ENCODE results near the gene ANKRD13D.

ANKRD13D gene

GRCh38 chr11:67289226-67289650 is at the start of gene ANKRD13D:
Gene ANKRD13D (plus strand): TSS chr11:67289303. CDS start chr11:67289461, 158 bp downstream.
- no peak for DNase-seq

GRCh38 chr11:67239783-67240575 is 49.1 kb upstream of the ANKRD13D start:
- peak; percentile 98 for DNase-seq

GRCh38 chr11:67240576-67241389 is 48.3 kb upstream of the ANKRD13D start:
- peak; percentile 79 for DNase-seq

GRCh38 chr11:67242548-67242947 is 46.6 kb upstream of the ANKRD13D start:
- DNase-seq, result no peak

- no peak for DNase-seq
Measured at GRCh38 chr11:67243051-67243450, 46.1 kb upstream of the ANKRD13D start.

GRCh38 chr11:67245046-67245445 is 44.1 kb upstream of the ANKRD13D start:
- no peak for DNase-seq

- DNase-seq, result no peak
Measured at GRCh38 chr11:67247946-67248550, 41.1 kb upstream of the ANKRD13D start.

- no peak for DNase-seq
Measured at GRCh38 chr11:67248653-67249052, 40.5 kb upstream of the ANKRD13D start.

- no peak for DNase-seq
Measured at GRCh38 chr11:67250059-67251043, 38.8 kb upstream of the ANKRD13D start.

- DNase-seq, result no peak
Measured at GRCh38 chr11:67251841-67252240, 37.3 kb upstream of the ANKRD13D start.

- DNase-seq, result peak; percentile 81
Measured at GRCh38 chr11:67252831-67253239, 36.3 kb upstream of the ANKRD13D start.

GRCh38 chr11:67253872-67254624 is 35.1 kb upstream of the ANKRD13D start:
- peak; percentile 93 for DNase-seq

GRCh38 chr11:67254798-67255197 is 34.3 kb upstream of the ANKRD13D start:
- DNase-seq, result peak; percentile 70

- no peak for DNase-seq
Measured at GRCh38 chr11:67255353-67255752, 33.8 kb upstream of the ANKRD13D start.

- no peak for DNase-seq
Measured at GRCh38 chr11:67255864-67256263, 33.2 kb upstream of the ANKRD13D start.

GRCh38 chr11:67256477-67257135 is 32.5 kb upstream of the ANKRD13D start:
- DNase-seq, result no peak

GRCh38 chr11:67260406-67260805 is 28.7 kb upstream of the ANKRD13D start:
- DNase-seq, result no peak

- DNase-seq, result peak; percentile 55
Measured at GRCh38 chr11:67260885-67261639, 28.0 kb upstream of the ANKRD13D start.

GRCh38 chr11:67261640-67261945 is 27.5 kb upstream of the ANKRD13D start:
- no peak for DNase-seq

- no peak for DNase-seq
Measured at GRCh38 chr11:67261946-67262681, 27.0 kb upstream of the ANKRD13D start.

Measured in hematopoietic multipotent progenitor cell treated with erythropoietin and hydrocortisone succinate and interleukin-3 and kit ligand, for 8 days (in vitro differentiated cells).